Measurements from ENCODE around the gene SFXN3.

Gene SFXN3

GRCh38 chr10:101070098-101070497 lies 39.1 kb downstream of the SFXN3 start:
- Histone ChIP-seq H3K9me3 (ENCODE audit: severe bottlenecking) (no peaks in the 10 kb centered on the region), H3K27me3 (ENCODE audit: insufficient read depth, poor library complexity, severe bottlenecking) (peaks cover 14% of the 10 kb centered on the region), H3K4me1 (ENCODE audit: insufficient read depth, poor library complexity, severe bottlenecking) (no peaks in the 10 kb centered on the region), H3K27ac (ENCODE audit: poor library complexity, severe bottlenecking) (no peak overlapping the region), H3K36me3 (ENCODE audit: low read depth) (no peaks in the 10 kb centered on the region), H3K4me3 (ENCODE audit: severe bottlenecking) (no peak overlapping the region)
- ATAC-seq (ENCODE audit: low read depth) (no peak), DNase-seq (ENCODE audit: low spot score) (no peak)
- TF ChIP-seq CTCF (IDR thresholded peaks at IDR 0.05; ENCODE audit: poor library complexity, severe bottlenecking): no peak

- Histone ChIP-seq H3K4me1 (ENCODE audit: insufficient read depth, poor library complexity, severe bottlenecking) (no peaks in the 10 kb centered on the region), H3K36me3 (ENCODE audit: low read depth) (no peaks in the 10 kb centered on the region), H3K27ac (ENCODE audit: poor library complexity, severe bottlenecking) (no peak overlapping the region), H3K4me3 (ENCODE audit: severe bottlenecking) (no peak overlapping the region), H3K27me3 (ENCODE audit: insufficient read depth, poor library complexity, severe bottlenecking) (peaks cover 14% of the 10 kb centered on the region), H3K9me3 (ENCODE audit: severe bottlenecking) (no peaks in the 10 kb centered on the region)
- TF ChIP-seq CTCF (IDR thresholded peaks at IDR 0.05; ENCODE audit: poor library complexity, severe bottlenecking): no peak
- DNase-seq (ENCODE audit: low spot score): no peak
- no peak for ATAC-seq (ENCODE audit: low read depth)
These were observed 40.3 kb downstream of the SFXN3 start for GRCh38 chr10:101071267-101071884.

GRCh38 chr10:101071885-101072433 lies 40.9 kb downstream of the SFXN3 start:
- Histone ChIP-seq H3K27me3 (ENCODE audit: insufficient read depth, poor library complexity, severe bottlenecking) (peaks cover 14% of the 10 kb centered on the region), H3K4me1 (ENCODE audit: insufficient read depth, poor library complexity, severe bottlenecking) (no peaks in the 10 kb centered on the region), H3K27ac (ENCODE audit: poor library complexity, severe bottlenecking) (no peak overlapping the region)

GRCh38 chr10:101072923-101073322 lies 41.9 kb downstream of the SFXN3 start:
- ATAC-seq (ENCODE audit: low read depth): no peak
- Histone ChIP-seq H3K4me1 (ENCODE audit: insufficient read depth, poor library complexity, severe bottlenecking) (no peaks in the 10 kb centered on the region), H3K27ac (ENCODE audit: poor library complexity, severe bottlenecking) (no peak overlapping the region)

More at GRCh38 chr10:101071885-101072433, 40.9 kb downstream of the SFXN3 start:
- Histone ChIP-seq H3K9me3 (ENCODE audit: severe bottlenecking) (no peaks in the 10 kb centered on the region), H3K4me3 (ENCODE audit: severe bottlenecking) (no peak overlapping the region), H3K36me3 (ENCODE audit: low read depth) (no peaks in the 10 kb centered on the region)
- ATAC-seq (ENCODE audit: low read depth) (no peak), DNase-seq (ENCODE audit: low spot score) (no peak)
- no peak for TF ChIP-seq CTCF (IDR thresholded peaks at IDR 0.05; ENCODE audit: poor library complexity, severe bottlenecking)

More at GRCh38 chr10:101072923-101073322, 41.9 kb downstream of the SFXN3 start:
- Histone ChIP-seq H3K27me3 (ENCODE audit: insufficient read depth, poor library complexity, severe bottlenecking) (peaks cover 14% of the 10 kb centered on the region), H3K4me3 (ENCODE audit: severe bottlenecking) (no peak overlapping the region), H3K9me3 (ENCODE audit: severe bottlenecking) (no peaks in the 10 kb centered on the region), H3K36me3 (ENCODE audit: low read depth) (no peaks in the 10 kb centered on the region)
- no peak for TF ChIP-seq CTCF (IDR thresholded peaks at IDR 0.05; ENCODE audit: poor library complexity, severe bottlenecking)
- DNase-seq (ENCODE audit: low spot score): no peak

Data from RWPE2 (cell line).